ENCODE data around the gene RNF26. TPM values are rescaled to one million over a fixed set of nuclear protein-coding genes. Genes with fewer than 3 reads are reported as not detected.

Gene RNF26
- total and polyA plus RNA-seq, 9 donors: 7.0 to 25.8 (median 19.7) TPM

DNA sequence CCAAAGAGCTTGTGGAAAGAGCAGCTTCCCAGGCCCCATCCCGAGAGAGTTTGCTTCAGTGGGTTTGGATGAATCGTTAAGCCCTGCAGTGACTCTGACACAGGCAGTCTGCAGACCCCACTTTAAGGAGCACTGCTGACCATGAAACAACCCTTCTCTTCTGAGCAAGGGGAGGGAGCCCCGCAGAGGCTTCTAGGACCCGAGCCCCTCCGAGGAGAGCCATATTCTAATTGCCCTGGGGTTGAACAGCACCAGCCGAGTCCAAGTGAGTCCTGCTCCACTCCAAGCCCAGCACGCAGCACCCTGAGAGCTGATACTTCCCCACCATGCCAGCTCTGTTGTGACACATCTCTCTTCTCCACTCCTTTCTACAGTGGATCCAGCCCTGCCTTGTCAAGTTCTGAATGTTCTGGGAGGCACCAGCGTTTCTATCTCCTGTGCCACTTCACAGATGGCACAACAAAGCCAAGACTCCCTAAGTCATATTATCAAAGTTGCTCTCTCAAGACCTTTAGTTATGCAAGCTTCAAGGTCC is 36.8 kb downstream of the RNF26 start:
- 70 to 74% (median 74%) methylated on average over 8 of the region's 8 CpGs for WGBS, 3 donors
- no peak for DNase-seq
- no peak overlapping the region for H3K4me3 ChIP-seq
- H3K9me3 ChIP-seq: no peaks in the 10 kb centered on the region
- intact Hi-C loops (cut with DNase I): no loop called here
- H3K36me3 ChIP-seq: no peaks in the 10 kb centered on the region
- H3K4me1 ChIP-seq (ENCODE audit: insufficient read depth): peaks cover 12% of the 10 kb centered on the region
- TF ChIP-seq POLR2A (IDR thresholded peaks at IDR 0.05) (no peak), EP300 (IDR thresholded peaks at IDR 0.05) (no peak)
- TF ChIP-seq, protein P1, sequence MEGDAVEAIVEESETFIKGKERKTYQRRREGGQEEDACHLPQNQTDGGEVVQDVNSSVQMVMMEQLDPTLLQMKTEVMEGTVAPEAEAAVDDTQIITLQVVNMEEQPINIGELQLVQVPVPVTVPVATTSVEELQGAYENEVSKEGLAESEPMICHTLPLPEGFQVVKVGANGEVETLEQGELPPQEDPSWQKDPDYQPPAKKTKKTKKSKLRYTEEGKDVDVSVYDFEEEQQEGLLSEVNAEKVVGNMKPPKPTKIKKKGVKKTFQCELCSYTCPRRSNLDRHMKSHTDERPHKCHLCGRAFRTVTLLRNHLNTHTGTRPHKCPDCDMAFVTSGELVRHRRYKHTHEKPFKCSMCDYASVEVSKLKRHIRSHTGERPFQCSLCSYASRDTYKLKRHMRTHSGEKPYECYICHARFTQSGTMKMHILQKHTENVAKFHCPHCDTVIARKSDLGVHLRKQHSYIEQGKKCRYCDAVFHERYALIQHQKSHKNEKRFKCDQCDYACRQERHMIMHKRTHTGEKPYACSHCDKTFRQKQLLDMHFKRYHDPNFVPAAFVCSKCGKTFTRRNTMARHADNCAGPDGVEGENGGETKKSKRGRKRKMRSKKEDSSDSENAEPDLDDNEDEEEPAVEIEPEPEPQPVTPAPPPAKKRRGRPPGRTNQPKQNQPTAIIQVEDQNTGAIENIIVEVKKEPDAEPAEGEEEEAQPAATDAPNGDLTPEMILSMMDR (IDR thresholded peaks at IDR 0.05): no peak
- H3K27me3 ChIP-seq: no peaks in the 10 kb centered on the region
- H3K27ac ChIP-seq: no peak overlapping the region

DNA sequence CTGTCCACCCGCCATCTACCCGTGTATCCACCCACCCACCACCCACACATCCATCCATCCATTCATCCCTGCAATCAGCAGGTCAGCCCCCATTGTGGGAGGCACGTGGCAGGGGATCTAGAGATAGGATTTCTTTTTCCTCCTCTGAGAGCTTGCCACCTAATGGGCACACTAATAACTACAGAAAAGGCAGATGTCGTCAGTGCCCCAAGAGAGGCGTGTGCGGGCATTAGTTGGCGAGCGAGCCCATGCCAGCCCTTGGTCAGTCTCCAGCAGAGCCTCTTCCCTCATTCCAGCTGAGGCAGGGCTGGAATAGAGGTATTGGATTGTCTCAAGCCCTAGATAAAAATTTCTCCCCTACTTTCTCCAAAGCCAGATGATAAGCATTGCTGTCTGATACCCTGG is 37.5 kb downstream of the RNF26 start:
- no peaks in the 10 kb centered on the region for H3K36me3 ChIP-seq
- 72 to 79% (median 72%) methylated on average over 8 of the region's 8 CpGs for WGBS, 3 donors
- peaks cover 12% of the 10 kb centered on the region for H3K4me1 ChIP-seq (ENCODE audit: insufficient read depth)
- no peak for DNase-seq
- no peak overlapping the region for H3K4me3 ChIP-seq
- H3K9me3 ChIP-seq: no peaks in the 10 kb centered on the region
- no peak overlapping the region for H3K27ac ChIP-seq
- no peak for TF ChIP-seq POLR2A (IDR thresholded peaks at IDR 0.05)
- H3K27me3 ChIP-seq: no peaks in the 10 kb centered on the region
- intact Hi-C loops (cut with DNase I): no loop called here

DNA sequence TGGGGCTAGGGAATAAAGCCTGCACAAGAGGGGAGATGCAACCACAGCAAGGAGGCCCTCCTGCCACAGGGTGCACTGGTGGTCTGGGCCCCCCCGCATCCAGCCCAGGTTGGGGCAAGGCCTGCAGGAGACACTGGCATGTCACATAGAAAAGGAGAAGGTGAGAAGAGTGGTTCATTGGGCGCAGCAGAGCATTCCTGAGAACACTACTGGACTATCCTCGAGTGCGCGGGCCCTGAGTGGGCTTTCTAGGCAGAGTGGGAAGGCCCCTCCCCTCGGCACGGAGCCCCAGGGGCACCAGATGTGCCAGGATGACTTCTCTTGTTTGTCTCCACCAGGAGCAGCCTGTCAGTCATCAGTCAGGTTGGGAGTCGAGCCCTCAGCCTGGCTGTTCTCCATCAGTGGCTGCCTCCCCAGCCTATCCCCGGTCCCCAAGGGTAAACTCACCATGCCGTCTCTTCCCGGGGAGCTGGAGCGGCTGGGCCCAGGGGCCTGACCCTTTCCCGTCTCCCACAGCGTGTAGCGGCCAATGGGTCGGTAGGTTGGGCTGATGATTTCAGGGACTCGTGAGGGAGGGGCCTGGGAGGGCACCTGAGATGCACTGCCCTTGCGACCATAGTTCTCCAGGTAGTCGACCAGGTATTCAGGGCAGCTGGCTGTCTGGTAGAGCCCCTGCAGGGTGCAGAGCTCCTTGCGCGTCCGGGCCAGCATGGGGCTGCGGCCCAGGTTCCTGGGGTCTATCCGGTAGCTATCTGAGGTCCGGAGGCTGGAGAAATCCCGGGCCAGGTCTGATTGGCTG is 38.1 kb downstream of the RNF26 start:
- no peaks in the 10 kb centered on the region for H3K36me3 ChIP-seq
- no peak overlapping the region for H3K4me3 ChIP-seq
- 89 to 92% (median 89%) methylated on average over 25 to 26 of the region's 26 CpGs for WGBS, 3 donors
- TF ChIP-seq EP300 (IDR thresholded peaks at IDR 0.05): no peak
- H3K4me1 ChIP-seq (ENCODE audit: insufficient read depth): peaks cover 12% of the 10 kb centered on the region
- no peaks in the 10 kb centered on the region for H3K9me3 ChIP-seq
- no peaks in the 10 kb centered on the region for H3K27me3 ChIP-seq
- no peak overlapping the region for H3K27ac ChIP-seq
- intact Hi-C loops (cut with DNase I): no loop called here
- peak in 1 of 5 donors; percentile 25 for DNase-seq

DNA sequence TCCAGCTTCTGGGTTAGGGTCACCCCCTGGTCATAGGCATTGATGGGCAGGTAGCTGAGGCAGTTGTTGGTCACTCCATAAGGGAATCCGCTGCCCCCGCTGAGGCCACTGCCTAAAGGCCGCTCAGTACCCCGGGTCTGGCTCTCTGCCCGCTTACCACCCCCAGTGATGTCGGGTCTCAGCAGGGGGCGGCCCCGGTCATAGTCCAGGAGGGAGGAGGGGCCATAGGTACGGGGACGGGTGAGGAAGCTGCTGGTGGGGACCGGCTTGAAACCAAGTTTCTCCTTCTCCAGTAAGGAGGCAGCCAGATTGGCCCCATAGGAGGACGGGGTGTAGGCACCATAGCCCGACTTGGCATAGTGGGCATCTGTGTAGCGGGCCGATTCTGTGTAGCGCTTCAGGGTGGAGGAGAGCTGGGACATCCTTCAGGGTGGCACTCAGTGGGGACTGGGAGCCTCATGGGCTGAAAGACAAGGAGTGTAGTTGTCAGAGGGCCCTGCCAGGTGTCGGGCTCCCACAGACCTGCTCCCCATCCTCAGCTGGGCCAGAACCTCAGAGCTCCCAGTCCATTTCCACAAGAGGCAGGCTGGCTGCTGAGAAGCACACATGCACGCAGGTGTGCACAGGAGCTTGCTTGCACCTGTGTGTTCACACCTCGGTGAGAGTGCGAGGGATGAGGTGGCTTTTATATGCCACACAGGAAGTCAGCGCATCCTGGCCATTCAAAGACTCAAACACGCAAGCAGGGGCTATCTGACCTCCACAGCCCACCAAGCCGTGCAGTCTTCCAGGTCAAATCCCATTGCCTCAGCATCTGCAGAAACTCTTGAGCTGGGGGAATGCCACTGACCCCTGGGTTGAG is 39.0 kb downstream of the RNF26 start:
- peaks cover 8% of the 10 kb centered on the region for H3K4me1 ChIP-seq (ENCODE audit: insufficient read depth)
- no peak overlapping the region for H3K4me3 ChIP-seq
- no peak for TF ChIP-seq EP300 (IDR thresholded peaks at IDR 0.05)
- no peak for TF ChIP-seq POLR2A (IDR thresholded peaks at IDR 0.05)
- TF ChIP-seq, protein P1 (IDR thresholded peaks at IDR 0.05): no peak
- no peaks in the 10 kb centered on the region for H3K36me3 ChIP-seq
- intact Hi-C loops (cut with DNase I): no loop called here
- peak in 2 of 5 donors; percentile 24 to 50 for DNase-seq
- no peak overlapping the region for H3K27ac ChIP-seq
- no peaks in the 10 kb centered on the region for H3K27me3 ChIP-seq
- H3K9me3 ChIP-seq: no peaks in the 10 kb centered on the region
- 82 to 86% (median 83%) methylated on average over 19 to 23 of the region's 23 CpGs for WGBS, 3 donors

DNA sequence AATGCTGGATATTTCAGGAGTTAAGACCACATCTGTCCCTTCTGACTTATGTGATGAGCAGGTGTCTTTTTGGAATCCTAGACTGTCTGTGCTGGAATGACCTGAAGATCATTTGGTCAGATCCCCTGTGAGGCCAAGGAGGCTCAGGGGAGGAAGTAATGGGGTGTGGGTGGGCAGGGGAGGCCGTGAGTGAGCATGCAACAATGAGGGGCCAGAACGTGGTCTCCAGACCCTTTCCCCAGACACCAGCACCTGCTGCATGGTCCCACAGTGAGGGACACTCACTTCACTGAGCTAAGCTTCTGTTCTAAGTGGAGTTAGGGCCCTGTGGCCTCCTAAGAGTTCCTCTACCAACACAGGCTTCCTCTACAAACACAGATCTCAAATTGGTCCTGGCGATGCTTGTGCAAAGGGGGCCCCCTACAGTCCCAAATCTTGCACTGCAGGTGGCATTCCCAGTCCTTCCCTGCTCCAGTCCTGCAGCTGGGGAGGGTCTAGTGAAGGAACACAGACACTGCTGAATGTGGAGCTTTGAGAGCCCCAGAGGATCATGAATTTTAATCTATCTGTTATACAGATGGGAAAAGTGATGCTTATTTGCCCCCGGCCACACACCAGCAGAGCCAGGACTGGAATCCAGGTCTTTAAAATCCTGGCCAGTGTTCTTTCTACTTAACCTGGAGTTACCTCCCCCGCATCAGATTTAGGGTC is 39.7 kb downstream of the RNF26 start:
- TF ChIP-seq, protein P1 (IDR thresholded peaks at IDR 0.05): peak; percentile 20 to 62 (median 58)
- TF ChIP-seq EP300 (IDR thresholded peaks at IDR 0.05): no peak
- WGBS, 3 donors: 48 to 49% (median 49%) methylated on average over 5 of the region's 5 CpGs
- DNase-seq: peak in 4 of 5 donors; percentile 63 to 81 (median 69)
- no peak overlapping the region for H3K27ac ChIP-seq
- intact Hi-C loops (cut with DNase I): loop anchor here in 1 of 4 donors (2.0 kb wide), 1 partner anchor 17 kb away; no protein-coding TSS in a partner anchor
- no peaks in the 10 kb centered on the region for H3K36me3 ChIP-seq
- H3K4me3 ChIP-seq: no peak overlapping the region
- H3K27me3 ChIP-seq: no peaks in the 10 kb centered on the region
- no peaks in the 10 kb centered on the region for H3K4me1 ChIP-seq (ENCODE audit: insufficient read depth)
- no peaks in the 10 kb centered on the region for H3K9me3 ChIP-seq
